ENCODE data around the gene ZNF580.

The ZNF580 gene

GRCh38 chr19:55648585-55649267 lies 7.9 kb downstream of the ZNF580 start:
- no peak for DNase-seq

- DNase-seq = no peak
These were observed 8.7 kb downstream of the ZNF580 start for GRCh38 chr19:55649268-55650125.

GRCh38 chr19:55650126-55650557 lies 9.3 kb downstream of the ZNF580 start:
- no peak for DNase-seq

- DNase-seq = no peak
These were observed 9.9 kb downstream of the ZNF580 start for GRCh38 chr19:55650602-55651230.

GRCh38 chr19:55651236-55651635 lies 10.4 kb downstream of the ZNF580 start:
- no peak for DNase-seq

- no peak for DNase-seq
These were observed 11.7 kb downstream of the ZNF580 start for GRCh38 chr19:55652311-55653128.

GRCh38 chr19:55653651-55654322 lies 13.0 kb downstream of the ZNF580 start:
- peak; percentile 95 to 96 for DNase-seq

GRCh38 chr19:55654323-55654867 lies 13.6 kb downstream of the ZNF580 start:
- DNase-seq = peak; percentile 96 to 97

GRCh38 chr19:55654868-55655647 lies 14.3 kb downstream of the ZNF580 start, which contains the start of gene U2AF2:
Gene U2AF2, plus strand, starts transcription at chr19:55655035. Its CDS starts 70 bp downstream, at chr19:55655105.
- peak; percentile 91 to 92 for DNase-seq

GRCh38 chr19:55655648-55656040 lies 14.8 kb downstream of the ZNF580 start:
- no peak for DNase-seq

- no peak for DNase-seq
These were observed 15.8 kb downstream of the ZNF580 start for GRCh38 chr19:55656552-55656951.

GRCh38 chr19:55656988-55657747 lies 16.4 kb downstream of the ZNF580 start:
- no peak for DNase-seq

- no peak for DNase-seq
These were observed 18.2 kb downstream of the ZNF580 start for GRCh38 chr19:55658846-55659459.

GRCh38 chr19:55659822-55660221 lies 19.0 kb downstream of the ZNF580 start:
- DNase-seq = no peak

GRCh38 chr19:55660404-55660803 lies 19.6 kb downstream of the ZNF580 start:
- DNase-seq = no peak

GRCh38 chr19:55660991-55661390 lies 20.2 kb downstream of the ZNF580 start:
- no peak for DNase-seq

- no peak for DNase-seq
These were observed 21.0 kb downstream of the ZNF580 start for GRCh38 chr19:55661826-55662225.

GRCh38 chr19:55663846-55664536 lies 23.2 kb downstream of the ZNF580 start:
- no peak for DNase-seq
